ENCODE measurements around the gene DAB1.

DAB1 gene

DNA sequence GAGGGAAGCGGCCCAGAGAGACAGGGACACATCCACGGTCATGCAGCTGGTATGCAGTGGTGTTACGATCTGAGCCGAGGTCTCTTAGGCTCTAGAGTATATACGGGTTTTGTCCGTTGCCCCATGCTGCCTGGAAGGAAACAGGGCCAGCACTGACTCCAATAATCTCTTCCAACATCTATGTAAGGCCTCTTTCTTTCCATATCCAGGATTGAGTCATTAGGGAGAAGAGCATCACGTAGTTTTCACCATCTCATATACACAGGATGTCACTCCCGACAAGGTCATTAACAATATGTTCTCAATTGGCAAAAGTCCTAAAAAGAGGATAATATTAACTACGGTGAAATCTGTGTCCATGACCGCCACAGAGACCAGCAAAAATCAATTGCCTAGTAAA is 462.4 kb downstream of the DAB1 start:
- H3K4me3 ChIP-seq (ENCODE audit: low read length), result no peak overlapping the region
- DNase-seq (ENCODE audit: low read depth, low spot score), result no peak

DNA sequence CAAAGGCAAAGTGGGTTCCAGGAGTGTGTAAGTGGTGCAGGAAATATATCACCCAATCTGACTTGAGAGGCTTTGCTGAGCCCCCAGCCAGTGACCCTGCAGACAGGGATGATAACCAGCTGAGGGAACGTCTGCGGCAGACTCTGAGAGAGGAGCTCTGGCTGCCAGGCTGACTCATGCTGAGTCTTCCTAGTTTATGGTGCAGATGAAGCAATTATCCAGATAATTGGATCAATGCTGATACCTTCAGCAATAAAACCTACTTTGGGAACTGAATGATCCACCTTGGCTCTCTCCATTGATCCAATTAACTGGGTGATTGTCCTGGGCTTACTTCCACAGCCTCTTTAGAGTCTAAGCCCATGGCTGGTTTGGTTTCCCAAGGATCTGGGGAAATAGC is 465.3 kb downstream of the DAB1 start:
- no peak overlapping the region for H3K4me3 ChIP-seq (ENCODE audit: low read length)
- DNase-seq (ENCODE audit: low read depth, low spot score), result no peak

DNA sequence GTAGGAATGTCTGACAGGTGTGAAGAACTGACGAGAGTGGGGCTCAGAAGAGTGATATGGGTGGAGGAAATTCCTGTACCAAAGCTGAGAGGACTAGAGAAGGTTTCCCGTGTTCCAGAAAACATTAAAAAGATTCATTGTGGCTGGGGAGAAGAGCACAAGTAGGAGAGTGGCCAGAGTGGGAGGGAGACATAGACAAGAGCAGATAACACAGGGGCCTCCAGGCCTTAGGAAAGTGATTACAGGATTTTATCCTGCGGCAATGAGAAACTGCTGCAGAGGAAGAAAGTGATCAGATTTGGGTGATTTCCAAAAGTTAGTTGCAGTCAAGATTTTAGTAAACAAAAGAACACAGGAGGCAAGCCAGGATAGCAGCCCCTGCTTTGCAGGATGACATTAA is 465.9 kb downstream of the DAB1 start:
- DNase-seq (ENCODE audit: low read depth, low spot score), result no peak
- H3K4me3 ChIP-seq (ENCODE audit: low read length), result no peak overlapping the region

DNA sequence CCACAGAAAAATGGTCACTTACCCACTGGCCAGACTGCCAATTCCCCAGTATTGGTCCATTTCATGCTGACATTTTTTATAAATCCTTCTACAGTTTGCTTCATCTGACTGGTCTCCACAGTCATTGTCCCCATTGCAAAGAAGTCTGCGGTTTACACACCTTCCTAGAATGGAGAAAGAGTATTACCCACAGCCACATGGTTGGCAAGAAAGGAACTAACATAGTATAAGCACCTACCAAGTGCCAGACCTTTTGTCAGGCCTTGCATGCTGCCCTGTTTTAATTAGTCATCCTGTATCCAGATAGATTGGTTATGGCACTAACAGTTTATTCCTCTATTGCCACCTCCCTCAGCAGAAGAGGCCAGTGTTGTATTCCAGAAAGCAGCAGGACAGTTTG is 469.2 kb downstream of the DAB1 start:
- no peak overlapping the region for H3K4me3 ChIP-seq (ENCODE audit: low read length)
- no peak for DNase-seq (ENCODE audit: low read depth, low spot score)

DNA sequence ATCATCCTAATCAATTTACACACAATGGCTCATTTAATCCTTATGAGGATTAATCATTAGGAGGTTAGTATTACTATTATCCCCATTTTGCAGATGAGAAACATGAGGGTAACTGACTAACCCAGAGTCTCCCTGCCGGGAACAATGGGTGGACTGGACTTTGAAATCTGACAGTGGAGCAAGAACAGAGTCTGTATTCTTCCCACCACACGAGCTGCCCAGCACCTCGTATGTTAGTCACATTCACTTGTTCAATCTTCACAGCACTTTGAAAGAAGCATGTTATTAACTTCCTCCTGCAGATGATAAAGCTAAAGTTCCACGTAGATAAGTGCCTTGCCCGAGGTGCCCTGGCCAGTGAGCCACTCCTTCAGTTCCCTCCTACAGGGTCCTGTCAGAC is 470.5 kb downstream of the DAB1 start:
- DNase-seq (ENCODE audit: low read depth, low spot score), result no peak
- H3K4me3 ChIP-seq (ENCODE audit: low read length), result no peak overlapping the region

DNA sequence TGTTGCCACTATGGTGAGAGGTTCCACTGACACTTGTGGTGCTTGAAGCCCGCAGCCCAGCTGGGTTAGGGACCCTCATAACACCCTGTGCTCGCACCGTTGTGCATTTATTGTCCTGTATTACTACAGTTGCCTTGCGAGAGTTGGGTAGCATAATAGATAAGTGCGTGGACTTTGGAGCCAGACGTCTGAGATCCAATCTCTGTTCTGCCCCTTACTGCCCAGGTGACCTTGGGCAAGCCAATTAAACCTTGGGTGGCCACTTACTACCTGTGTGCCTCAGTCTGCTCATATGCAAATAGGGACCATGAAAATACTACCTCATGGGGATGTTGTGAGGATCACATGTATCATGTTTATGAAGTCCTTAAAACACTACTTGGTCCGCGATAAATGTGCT is 471.4 kb downstream of the DAB1 start:
- no peak for DNase-seq (ENCODE audit: low read depth, low spot score)
- no peak overlapping the region for H3K4me3 ChIP-seq (ENCODE audit: low read length)

DNA sequence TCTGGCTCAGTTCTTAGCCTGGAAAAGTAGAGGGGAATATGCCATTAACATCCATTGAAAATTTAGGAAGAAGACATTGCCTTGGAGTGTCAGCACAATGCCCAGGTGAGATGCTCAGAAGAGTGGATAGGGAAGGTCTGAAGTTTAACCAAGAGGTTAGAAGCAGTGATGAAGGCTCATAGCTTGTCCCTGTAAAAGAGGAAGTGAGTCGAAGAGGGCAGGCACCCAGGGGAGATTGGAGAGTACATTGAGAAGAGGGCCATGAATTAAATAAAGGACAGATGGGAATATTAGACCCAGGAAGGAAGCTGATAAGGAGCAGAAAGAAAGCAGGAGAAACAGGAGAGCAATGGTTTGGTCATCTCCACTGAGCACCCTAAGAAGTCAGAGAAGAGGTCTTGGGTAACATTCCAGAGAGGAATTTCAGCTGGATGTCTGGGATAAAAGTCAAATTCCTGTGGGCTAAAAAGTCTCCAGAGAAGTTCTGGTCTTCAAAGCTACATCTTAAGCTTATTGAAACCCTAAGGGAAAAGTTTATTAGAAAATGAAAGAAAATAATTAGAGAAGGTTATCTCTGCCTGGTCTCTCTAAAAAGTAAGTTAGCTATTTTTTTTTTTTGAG is 475.3 kb downstream of the DAB1 start:
- DNase-seq (ENCODE audit: low read depth, low spot score), result no peak
- H3K4me3 ChIP-seq (ENCODE audit: low read length), result no peak overlapping the region

All from Jurkat, Clone E6-1 (cell line).